Fibroblast of lung (primary cell): ENCODE results near the gene IMPACT. TPM values are rescaled to one million over a fixed set of nuclear protein-coding genes. Genes with fewer than 3 reads are reported as not detected.

Experiments used
- DNase-seq, 2 donors: peaks; one replicate each; pipeline versions ENCODE4 v3.0.0 to v3.0.0-alpha.2; 2010; ENCODE audit warnings: low read depth in 2 of 2
- H2AFZ ChIP-seq: 2 replicates; pipeline ENCODE4 v1.5.1; 2012; ENCODE audit warnings: low read length, control low read depth, inconsistent platforms
- H3K27ac ChIP-seq: 2 replicates; pipeline ENCODE4 v1.5.1; 2011; ENCODE audit warnings: low read length, control low read depth; ENCODE audit not compliant: insufficient read depth
- H3K27me3 ChIP-seq: 2 replicates; pipeline ENCODE4 v1.5.1; 2011; ENCODE audit warnings: mild to moderate bottlenecking, low read length; ENCODE audit not compliant: control insufficient read depth, insufficient read depth
- H3K36me3 ChIP-seq: 2 replicates; pipeline ENCODE4 v1.5.1; 2011; ENCODE audit warnings: low read length; ENCODE audit not compliant: control insufficient read depth, insufficient read depth
- H3K4me1 ChIP-seq: 2 replicates; pipeline ENCODE4 v1.5.1; 2011; ENCODE audit warnings: low read length; ENCODE audit not compliant: control insufficient read depth, insufficient read depth; ENCODE audit errors: extremely low read depth
- H3K4me2 ChIP-seq: 2 replicates; pipeline ENCODE4 v1.5.1; 2011; ENCODE audit warnings: low read length, control low read depth; ENCODE audit not compliant: insufficient read depth; ENCODE audit errors: extremely low read depth
- H3K4me3 ChIP-seq, 4 experiments: fragments of 200-600 bp in 1 of 4; sonication (generic) in 1 of 4; replicated peaks in 1 of 4; 2 replicates each; pipeline ENCODE4 v1.5.1; 2011 to 2016; ENCODE audit warnings: low read length in 4 of 4, low read depth in 3 of 4, mild to moderate bottlenecking in 3 of 4, control low read depth in 2 of 4, inconsistent platforms in 1 of 4, mixed read lengths in 1 of 4; ENCODE audit not compliant: insufficient read depth in 1 of 4; ENCODE audit errors: control extremely low read depth in 1 of 4
- H3K79me2 ChIP-seq: 2 replicates; pipeline ENCODE4 v1.5.1; 2012; ENCODE audit warnings: mild to moderate bottlenecking, low read length, inconsistent platforms; ENCODE audit not compliant: control insufficient read depth, insufficient read depth
- H3K9ac ChIP-seq: 2 replicates; pipeline ENCODE4 v1.5.1; 2011; ENCODE audit warnings: mild to moderate bottlenecking, low read length, control low read depth; ENCODE audit not compliant: insufficient read depth
- H3K9me3 ChIP-seq: 2 replicates; pipeline ENCODE4 v1.5.1; 2012; ENCODE audit warnings: low read depth, low read length; ENCODE audit not compliant: control insufficient read depth, insufficient read depth
- H4K20me1 ChIP-seq: 2 replicates; pipeline ENCODE4 v1.5.1; 2011; ENCODE audit warnings: low read length; ENCODE audit not compliant: control insufficient read depth, insufficient read depth; ENCODE audit errors: extremely low read depth
- CTCF ChIP-seq, 2 donors: IDR thresholded peaks in 1 of 2; conservative IDR thresholded peaks in 1 of 2; 1 replicate in 1 of 2; 2 replicates in 1 of 2; pipeline ENCODE4 v1.5.1; 2011 to 2012; ENCODE audit warnings: low read length in 2 of 2, control low read depth in 1 of 2, inconsistent platforms in 1 of 2, low read depth in 1 of 2, mild to moderate bottlenecking in 1 of 2
- EZH2 ChIP-seq: IDR thresholded peaks from 2 replicates; pipeline ENCODE4 v1.5.1; 2012; ENCODE audit warnings: low read length, control low read depth, mild to moderate bottlenecking; ENCODE audit errors: missing control alignments
- polyA plus RNA-seq, 2 donors: library from polyadenylated mRNA; depleted of rRNA in 1 of 2; stranded (reverse) in 1 of 2; unstranded in 1 of 2; fragments of >200 nt; gene quantifications; 2 replicates each; pipeline ENCODE4 v1.2.1, GENCODE V29; 2011 to 2012; ENCODE audit warnings: missing spikeins in 1 of 2
- total RNA-seq: library from RNA; depleted of rRNA; stranded (reverse); fragments of >200 nt; gene quantifications from 2 replicates; pipeline ENCODE4 v1.2.1, GENCODE V29; 2014

The IMPACT gene
- total and polyA plus RNA-seq, 2 donors (not counting 1 experiment from before 2014, with no cell fraction given), result 35.7 to 42.8 TPM

- peak overlapping the region; percentile 56 to 77 (median 74) for H3K4me3 ChIP-seq
- no peaks in the 10 kb centered on the region for H3K4me1 ChIP-seq
- H3K79me2 ChIP-seq, result peaks cover 2% of the 10 kb centered on the region
- H3K36me3 ChIP-seq, result peaks cover under 1% of the 10 kb centered on the region
- H3K4me2 ChIP-seq, result peak overlapping the region; percentile 83
- peak overlapping the region; percentile 87 for H3K27ac ChIP-seq
- peak overlapping the region; percentile 89 for H3K9ac ChIP-seq
- no peaks in the 10 kb centered on the region for H3K27me3 ChIP-seq
- TF ChIP-seq EZH2, result no peak
- no peak for TF ChIP-seq CTCF (conservative IDR thresholded peaks at IDR 0.05 in 1 of 2, IDR thresholded peaks at IDR 0.05 in 1 of 2; ENCODE audit: low read depth in 1 of 2, low read length in 2 of 2)
- H4K20me1 ChIP-seq, result no peaks in the 10 kb centered on the region
- H3K9me3 ChIP-seq, result no peaks in the 10 kb centered on the region
- DNase-seq, result no peak
- peak overlapping the region; percentile 90 for H2AFZ ChIP-seq
Measured at GRCh38 chr18:24426073-24426397, 435 bp upstream of the IMPACT start.

GRCh38 chr18:24427484-24427883, 1.0 kb downstream of the IMPACT start:
- no peak overlapping the region for H3K9ac ChIP-seq

GRCh38 chr18:24428709-24429108, 2.2 kb downstream of the IMPACT start:
- no peak overlapping the region for H3K4me3 ChIP-seq
- DNase-seq, result no peak
- TF ChIP-seq EZH2, result no peak
- TF ChIP-seq CTCF (conservative IDR thresholded peaks at IDR 0.05 in 1 of 2, IDR thresholded peaks at IDR 0.05 in 1 of 2; ENCODE audit: low read depth in 1 of 2, low read length in 2 of 2), result no peak

More at GRCh38 chr18:24427484-24427883, 1.0 kb downstream of the IMPACT start:
- DNase-seq, result peak; percentile 18 to 32
- Histone ChIP-seq H3K79me2 (peaks cover 2% of the 10 kb centered on the region), H3K9me3 (no peaks in the 10 kb centered on the region), H3K4me1 (no peaks in the 10 kb centered on the region), H3K27ac (no peak overlapping the region), H3K4me3 (peak overlapping the region in 3 of 4 experiments; percentile 75 to 89 (median 77)), H3K4me2 (peak overlapping the region; percentile 83), H2AFZ (no peak overlapping the region), H3K27me3 (no peaks in the 10 kb centered on the region), H3K36me3 (peaks cover 1% of the 10 kb centered on the region), H4K20me1 (no peaks in the 10 kb centered on the region)
- TF ChIP-seq EZH2 (no peak), CTCF (conservative IDR thresholded peaks at IDR 0.05 in 1 of 2, IDR thresholded peaks at IDR 0.05 in 1 of 2; ENCODE audit: low read depth in 1 of 2, low read length in 2 of 2) (no peak)

More at GRCh38 chr18:24428709-24429108, 2.2 kb downstream of the IMPACT start:
- H3K4me1 ChIP-seq, result no peaks in the 10 kb centered on the region
- no peak overlapping the region for H3K4me2 ChIP-seq
- no peaks in the 10 kb centered on the region for H3K9me3 ChIP-seq
- H3K27me3 ChIP-seq, result no peaks in the 10 kb centered on the region
- H3K9ac ChIP-seq, result no peak overlapping the region
- H3K79me2 ChIP-seq, result peaks cover 2% of the 10 kb centered on the region
- peaks cover 1% of the 10 kb centered on the region for H3K36me3 ChIP-seq
- no peaks in the 10 kb centered on the region for H4K20me1 ChIP-seq
- no peak overlapping the region for H2AFZ ChIP-seq
- H3K27ac ChIP-seq, result no peak overlapping the region
